ENCODE data around the gene PLD2. TPM values are rescaled to one million over a fixed set of nuclear protein-coding genes. Genes with fewer than 3 reads are reported as not detected.
A peak's percentile ranks its signal among the peaks of the same experiment; 100 is the strongest.

PLD2 gene
- total and polyA plus RNA-seq, 7 experiments from 2014 or later, result 1.5 to 42.7 (median 25.2) TPM

- ChIA-PET CTCF (interaction anchor here (0.5 to 1.4 kb wide), 2 partner anchors 8 to 82 kb away, joined by 3 to 5 read pairs; partner anchors contain the start of gene PELP1), POLR2A (interaction anchor here (1.9 kb wide), 1 partner anchor 75 kb away, joined by 5 read pairs; the partner anchor contains the start of gene ARRB2)
- Histone ChIP-seq H3K9me3 (ENCODE audit: control insufficient read depth in 2 of 3, low read length in 3 of 3) (no peaks in the 10 kb centered on the region), H3K4me1 (ENCODE audit: control insufficient read depth in 2 of 2, insufficient read depth in 2 of 2, low read length in 2 of 2) (peaks cover 9 to 20% of the 10 kb centered on the region in 2 donors), H3K27me3 (ENCODE audit: control insufficient read depth in 2 of 2, insufficient read depth in 2 of 2, low read length in 2 of 2) (peaks cover 3 to 16% of the 10 kb centered on the region in 2 donors), H3K27ac (ENCODE audit: low read depth, low read length) (no peak overlapping the region), H3K4me3 (ENCODE audit: low read length) (no peak overlapping the region), H3K36me3 (ENCODE audit: control insufficient read depth in 2 of 3, insufficient read depth in 3 of 3, low read length in 3 of 3) (no peaks in the 10 kb centered on the region)
- Mint-ChIP-seq H3K4me3 (peak overlapping the region; percentile 44 to 74 (median 65)), H3K9me3 (peaks cover 0 to 2% (median 0%) of the 10 kb centered on the region in 11 donors), H3K27me3 (peaks cover 51 to 76% (median 61%) of the 10 kb centered on the region in 5 donors), H3K36me3 (peaks cover 0 to 4% (median 0%) of the 10 kb centered on the region in 5 donors), H3K4me1 (peaks cover 10 to 30% (median 15%) of the 10 kb centered on the region in 7 donors), H3K27ac (no peak overlapping the region)
- intact Hi-C loops (cut with micrococcal nuclease), result loop anchor here in 1 of 2 donors (5.0 kb wide), 1 partner anchor 117 kb away; the partner anchor contains the start of gene CHRNE
- ATAC-seq, result no peak
- peak in 2 of 9 donors; percentile 20 to 22 for DNase-seq
Measured at GRCh38 chr17:4785311-4786105, 21.4 kb upstream of the PLD2 start.

GRCh38 chr17:4786106-4786511 lies 20.8 kb upstream of the PLD2 start, which contains the start of gene VMO1:
VMO1 (minus strand) TSS chr17:4786364; CDS start chr17:4786352, 12 bp downstream.
- Mint-ChIP-seq H3K36me3 (peaks cover 0 to 4% (median 0%) of the 10 kb centered on the region in 5 donors), H3K4me3 (peak within 1 kb of the TSS; percentile 44 to 74 (median 65)), H3K27me3 (peaks cover 48 to 72% (median 56%) of the 10 kb centered on the region in 5 donors), H3K9me3 (peaks cover 0 to 2% (median 0%) of the 10 kb centered on the region in 11 donors), H3K27ac (no peak within 1 kb of the TSS), H3K4me1 (peaks cover 14 to 35% (median 19%) of the 10 kb centered on the region in 7 donors)
- ATAC-seq (no peak), DNase-seq (no peak)
- Histone ChIP-seq H3K27ac (ENCODE audit: low read depth, low read length) (no peak within 1 kb of the TSS), H3K4me1 (ENCODE audit: control insufficient read depth in 2 of 2, insufficient read depth in 2 of 2, low read length in 2 of 2) (peaks cover 15 to 20% of the 10 kb centered on the region in 2 donors), H3K4me3 (ENCODE audit: low read length) (no peak within 1 kb of the TSS), H3K27me3 (ENCODE audit: control insufficient read depth in 2 of 2, insufficient read depth in 2 of 2, low read length in 2 of 2) (peaks cover 3 to 16% of the 10 kb centered on the region in 2 donors), H3K36me3 (ENCODE audit: control insufficient read depth in 2 of 3, insufficient read depth in 3 of 3, low read length in 3 of 3) (no peaks in the 10 kb centered on the region), H3K9me3 (ENCODE audit: control insufficient read depth in 2 of 3, low read length in 3 of 3) (no peaks in the 10 kb centered on the region)
- ChIA-PET CTCF (interaction anchor here (1.4 kb wide), 1 partner anchor 9 kb away, joined by 3 read pairs; no protein-coding TSS in a partner anchor), POLR2A (no interaction called here)
- intact Hi-C loops (cut with micrococcal nuclease), result loop anchor here in 1 of 2 donors (5.0 kb wide), 1 partner anchor 116 kb away; the partner anchor contains the start of gene CHRNE

GRCh38 chr17:4786516-4786915 lies 20.4 kb upstream of the PLD2 start:
- H3K27me3 Mint-ChIP-seq, result peaks cover 48 to 72% (median 56%) of the 10 kb centered on the region in 5 donors
- DNase-seq (no peak), ATAC-seq (no peak)
- H3K27ac Mint-ChIP-seq, result no peak overlapping the region
- peaks cover 16 to 39% (median 19%) of the 10 kb centered on the region in 7 donors for H3K4me1 Mint-ChIP-seq
- H3K4me1 ChIP-seq (ENCODE audit: control insufficient read depth in 2 of 2, insufficient read depth in 2 of 2, low read length in 2 of 2), result peaks cover 15 to 20% of the 10 kb centered on the region in 2 donors
- H3K36me3 Mint-ChIP-seq, result peaks cover 0 to 4% (median 0%) of the 10 kb centered on the region in 5 donors
- ChIA-PET CTCF (no interaction called here), POLR2A (interaction anchor here (0.6 kb wide), 1 partner anchor 78 kb away, joined by 3 read pairs; no protein-coding TSS in a partner anchor)
- H3K4me3 ChIP-seq (ENCODE audit: low read length), result no peak overlapping the region
- peaks cover 0 to 2% (median 0%) of the 10 kb centered on the region in 11 donors for H3K9me3 Mint-ChIP-seq
- no peaks in the 10 kb centered on the region for H3K36me3 ChIP-seq (ENCODE audit: control insufficient read depth in 2 of 3, insufficient read depth in 3 of 3, low read length in 3 of 3)
- H3K27me3 ChIP-seq (ENCODE audit: control insufficient read depth in 2 of 2, insufficient read depth in 2 of 2, low read length in 2 of 2), result peaks cover 3 to 16% of the 10 kb centered on the region in 2 donors
- intact Hi-C loops (cut with micrococcal nuclease), result loop anchor here in 1 of 2 donors (5.0 kb wide), 1 partner anchor 116 kb away; the partner anchor contains the start of gene CHRNE
- no peaks in the 10 kb centered on the region for H3K9me3 ChIP-seq (ENCODE audit: control insufficient read depth in 2 of 3, low read length in 3 of 3)
- no peak overlapping the region for H3K27ac ChIP-seq (ENCODE audit: low read depth, low read length)
- H3K4me3 Mint-ChIP-seq, result peak overlapping the region in 4 of 10 donors; percentile 29 to 71 (median 63)

GRCh38 chr17:4788159-4788806 lies 18.7 kb upstream of the PLD2 start:
- H3K27ac Mint-ChIP-seq, result peak overlapping the region in 2 of 9 donors; percentile 32 to 65
- no peak for DNase-seq
- H3K27me3 Mint-ChIP-seq, result peaks cover 35 to 63% (median 47%) of the 10 kb centered on the region in 5 donors
- ATAC-seq, result no peak
- ChIA-PET CTCF (interaction anchor here (1.4 kb wide), 1 partner anchor 85 kb away, joined by 4 read pairs; the partner anchor contains the start of gene PELP1), POLR2A (interaction anchor here (0.5 to 4.3 kb wide), 5 partner anchors 17 to 93 kb away, joined by 3 to 48 read pairs (median 4); partner anchors contain the start of genes ARRB2 and PELP1)
- H3K4me3 ChIP-seq (ENCODE audit: low read length), result no peak overlapping the region
- H3K4me3 Mint-ChIP-seq, result peak overlapping the region in 8 of 10 donors; percentile 32 to 67 (median 51)
- H3K36me3 Mint-ChIP-seq, result peaks cover 0 to 4% (median 0%) of the 10 kb centered on the region in 5 donors
- intact Hi-C loops (cut with micrococcal nuclease), result loop anchor here in 1 of 2 donors (5.0 kb wide), 1 partner anchor 114 kb away; the partner anchor contains the start of gene CHRNE
- no peaks in the 10 kb centered on the region for H3K9me3 ChIP-seq (ENCODE audit: control insufficient read depth in 2 of 3, low read length in 3 of 3)
- H3K9me3 Mint-ChIP-seq, result peaks cover 0 to 2% (median 0%) of the 10 kb centered on the region in 11 donors
- no peak overlapping the region for H3K27ac ChIP-seq (ENCODE audit: low read depth, low read length)
- H3K4me1 ChIP-seq (ENCODE audit: control insufficient read depth in 2 of 2, insufficient read depth in 2 of 2, low read length in 2 of 2), result peaks cover 15 to 20% of the 10 kb centered on the region in 2 donors
- H3K4me1 Mint-ChIP-seq, result peaks cover 11 to 39% (median 19%) of the 10 kb centered on the region in 7 donors
- no peaks in the 10 kb centered on the region for H3K36me3 ChIP-seq (ENCODE audit: control insufficient read depth in 2 of 3, insufficient read depth in 3 of 3, low read length in 3 of 3)
- peaks cover 3 to 11% of the 10 kb centered on the region in 2 donors for H3K27me3 ChIP-seq (ENCODE audit: control insufficient read depth in 2 of 2, insufficient read depth in 2 of 2, low read length in 2 of 2)

GRCh38 chr17:4788807-4789700 lies 17.9 kb upstream of the PLD2 start, which contains the start of gene GLTPD2:
GLTPD2 (plus strand) TSS chr17:4788964; CDS start chr17:4789012, 48 bp downstream.
- intact Hi-C loops (cut with micrococcal nuclease), result loop anchor here in 1 of 2 donors (5.0 kb wide), 1 partner anchor 113 kb away; the partner anchor contains the start of gene CHRNE
- POLR2A ChIA-PET, result interaction anchor here (0.5 to 4.3 kb wide), 13 partner anchors 10 to 178 kb away, joined by 3 to 48 read pairs (median 4); partner anchors contain the start of genes ARRB2, PELP1, PLD2 and SPAG7
- H3K27me3 Mint-ChIP-seq, result peaks cover 27 to 59% (median 39%) of the 10 kb centered on the region in 5 donors
- CTCF ChIA-PET, result interaction anchor here (0.9 to 2.0 kb wide), 8 partner anchors 57 to 745 kb away, joined by 4 to 16 read pairs (median 4); partner anchors contain the start of genes ARRB2, C17orf107, MED11 and PELP1
- H3K4me3 Mint-ChIP-seq, result peak within 1 kb of the TSS; percentile 66 to 88 (median 76)
- H3K27ac Mint-ChIP-seq, result peak within 1 kb of the TSS in 4 of 9 donors; percentile 31 to 82 (median 49)
- H3K9me3 Mint-ChIP-seq, result peaks cover 0 to 2% (median 0%) of the 10 kb centered on the region in 11 donors
- Histone ChIP-seq H3K36me3 (ENCODE audit: control insufficient read depth in 2 of 3, insufficient read depth in 3 of 3, low read length in 3 of 3) (no peaks in the 10 kb centered on the region), H3K4me3 (ENCODE audit: low read length) (peak within 1 kb of the TSS; percentile 75), H3K4me1 (ENCODE audit: control insufficient read depth in 2 of 2, insufficient read depth in 2 of 2, low read length in 2 of 2) (peaks cover 15 to 20% of the 10 kb centered on the region in 2 donors), H3K27me3 (ENCODE audit: control insufficient read depth in 2 of 2, insufficient read depth in 2 of 2, low read length in 2 of 2) (peaks cover 0 to 11% of the 10 kb centered on the region in 2 donors), H3K9me3 (ENCODE audit: control insufficient read depth in 2 of 3, low read length in 3 of 3) (no peaks in the 10 kb centered on the region), H3K27ac (ENCODE audit: low read depth, low read length) (peak within 1 kb of the TSS; percentile 73)
- H3K4me1 Mint-ChIP-seq, result peaks cover 11 to 34% (median 19%) of the 10 kb centered on the region in 7 donors
- DNase-seq (no peak), ATAC-seq (no peak)
- H3K36me3 Mint-ChIP-seq, result peaks cover 0 to 4% (median 0%) of the 10 kb centered on the region in 5 donors
